HG03103 (cell line): ENCODE results near the gene EML6.

Experiments
- ATAC-seq: cut with Tn5 transposase; IDR thresholded peaks from one replicate; pipeline ENCODE4 v1.9.1; 2021; ENCODE audit warnings: low read depth; ENCODE audit not compliant: unreplicated experiment

Gene EML6

DNA sequence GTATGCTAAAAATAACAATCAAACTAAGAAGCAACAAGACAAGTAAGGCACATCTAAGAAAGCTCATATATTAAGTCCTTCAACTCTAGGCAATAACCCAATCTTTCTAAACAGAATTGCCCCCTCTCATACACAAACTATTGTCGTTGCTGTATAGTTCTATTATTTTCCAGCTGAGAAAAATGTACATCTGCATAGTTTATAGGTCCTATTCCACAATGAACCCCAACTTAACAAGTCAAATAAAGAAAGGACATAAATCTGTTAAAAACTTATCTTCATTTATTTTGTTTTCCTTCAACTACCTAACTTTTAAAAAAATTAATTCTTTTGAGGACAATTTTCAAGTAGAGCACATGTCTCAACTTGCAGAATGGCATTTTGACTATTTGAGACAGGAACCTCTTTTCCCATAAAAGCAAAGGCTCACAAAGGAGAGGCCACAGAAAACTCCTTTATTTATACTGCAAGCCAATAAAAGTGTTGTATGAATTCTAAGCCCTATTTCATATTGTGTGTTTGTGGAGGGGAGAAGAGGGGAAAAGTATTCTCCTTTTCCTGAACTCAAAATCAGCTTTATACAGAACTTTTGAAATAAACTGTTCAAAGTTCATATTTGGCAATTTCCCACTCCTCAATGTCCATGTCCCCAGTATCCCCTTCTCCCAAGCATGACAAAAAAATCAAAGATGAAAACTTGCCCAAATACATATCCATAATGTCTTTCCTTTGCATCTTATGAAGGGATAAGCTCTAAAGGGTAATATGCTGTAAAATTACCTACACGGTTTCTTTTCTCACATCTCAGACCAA, 289.4 kb downstream of the EML6 start:
- ATAC-seq, result no peak

DNA sequence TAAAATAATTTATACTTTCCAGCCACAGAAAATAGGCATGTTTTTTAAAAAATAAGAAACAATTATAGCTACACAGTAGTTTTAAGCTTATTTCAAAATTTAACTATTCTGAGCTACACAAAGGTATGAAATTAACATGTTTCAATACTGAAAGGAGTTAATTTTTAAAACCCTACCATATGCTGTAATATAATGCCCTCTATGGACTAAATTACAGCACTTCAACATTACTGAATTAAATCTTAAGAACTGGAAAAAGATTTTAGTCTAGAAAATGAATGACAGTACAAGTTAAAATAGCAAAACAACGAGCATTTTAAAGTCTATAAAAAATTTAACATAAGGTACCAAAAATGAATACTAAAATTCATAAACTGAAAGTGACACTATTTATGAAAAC, 290.5 kb downstream of the EML6 start:
- ATAC-seq, result no peak

DNA sequence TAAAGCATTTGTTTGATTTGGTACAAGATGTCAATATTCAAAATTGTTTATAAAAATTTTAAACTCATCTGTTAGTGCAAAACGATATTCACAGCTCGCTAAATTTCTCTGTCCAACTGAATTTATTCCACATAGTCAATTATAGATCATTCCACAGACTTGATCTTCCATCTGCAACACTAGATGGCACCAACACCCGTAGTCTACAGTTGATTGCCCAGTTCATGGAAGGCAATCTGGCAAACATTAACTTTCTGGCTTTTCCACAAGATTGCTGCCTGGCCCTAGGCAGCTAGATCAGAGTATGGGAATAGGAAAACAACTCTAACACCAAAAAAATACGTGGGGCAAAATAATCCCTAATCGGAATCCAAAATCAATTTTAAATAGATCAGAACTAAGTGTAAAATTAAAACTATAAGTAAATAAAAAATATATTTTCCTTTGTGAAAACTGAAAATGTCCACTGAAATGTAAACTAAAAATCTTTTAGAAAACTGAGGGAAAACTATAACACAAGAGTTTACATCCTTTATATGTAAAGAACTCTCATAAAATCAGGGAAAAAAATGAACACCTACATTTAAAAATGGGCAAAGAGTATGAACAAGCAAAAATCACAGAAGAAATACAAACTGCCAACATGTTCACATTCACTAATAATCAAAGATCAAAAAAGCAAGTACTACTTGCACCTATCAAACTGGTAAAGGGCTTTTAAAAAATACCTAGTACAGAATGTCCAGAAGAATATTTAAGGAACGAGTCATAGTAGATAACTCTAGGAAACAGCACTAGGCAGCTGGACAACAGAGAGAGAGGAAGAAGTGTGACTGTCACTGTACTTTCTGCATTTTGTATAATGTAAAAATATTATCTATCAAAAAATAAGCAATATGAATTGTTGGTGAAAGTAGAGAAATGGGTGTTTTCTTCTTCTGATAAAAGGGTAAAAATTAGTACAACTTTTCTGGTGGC, 291.8 kb downstream of the EML6 start:
- ATAC-seq, result no peak

DNA sequence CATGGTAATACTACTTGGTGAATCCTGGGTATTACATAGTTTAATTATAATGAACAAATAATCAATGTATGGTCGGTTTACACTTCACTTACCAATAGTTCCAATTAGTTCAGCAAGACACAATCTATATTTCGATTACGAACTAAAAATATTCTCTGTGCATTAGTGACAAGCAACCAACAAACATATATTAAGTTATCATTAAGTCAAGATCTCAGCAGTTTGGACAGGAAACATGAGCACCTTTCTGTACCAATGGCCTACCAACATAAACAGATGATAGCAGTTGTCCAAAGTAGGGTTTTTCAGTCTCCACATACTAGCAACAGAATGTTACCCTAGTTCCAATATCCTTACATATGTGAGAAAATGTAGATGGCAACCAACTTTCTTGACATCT, 294.0 kb downstream of the EML6 start:
- no peak for ATAC-seq

DNA sequence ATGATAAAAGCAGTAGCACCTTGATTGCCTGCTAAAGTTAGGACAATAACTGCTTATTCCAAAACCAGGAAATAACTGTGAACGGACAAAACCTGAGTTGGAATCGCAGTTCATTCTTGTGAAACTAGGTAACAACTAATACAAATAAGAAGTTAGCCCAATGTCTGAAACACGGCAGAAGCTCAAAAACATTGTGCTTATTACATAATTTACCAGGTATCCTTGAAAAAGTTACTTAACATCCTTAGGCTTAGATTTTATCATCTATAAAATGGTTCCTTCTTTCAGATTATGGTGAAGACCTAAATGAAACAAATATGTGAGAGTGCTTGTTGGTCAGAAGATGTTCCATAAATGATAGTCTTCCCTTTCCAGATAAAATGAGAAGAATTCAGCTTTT, 294.4 kb downstream of the EML6 start:
- ATAC-seq, result no peak

DNA sequence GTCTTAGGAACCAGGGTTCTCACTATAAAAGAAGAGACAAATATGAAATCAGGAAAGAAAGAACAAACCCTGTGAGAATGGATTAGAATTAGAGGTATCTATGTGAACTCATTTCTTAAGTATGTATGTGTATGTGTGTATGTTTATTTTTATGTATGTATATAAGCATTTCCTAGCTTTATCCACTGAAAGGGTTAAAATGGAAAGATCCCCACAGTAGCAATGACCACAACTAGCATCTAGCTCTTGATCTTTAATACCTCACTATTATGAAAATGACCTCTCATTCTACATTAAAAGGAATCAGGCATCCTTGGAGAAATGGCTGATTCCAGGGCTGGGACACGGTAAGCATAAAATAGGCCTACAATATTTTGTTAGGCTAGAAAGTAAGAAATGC, 295.2 kb downstream of the EML6 start:
- ATAC-seq, result no peak

DNA sequence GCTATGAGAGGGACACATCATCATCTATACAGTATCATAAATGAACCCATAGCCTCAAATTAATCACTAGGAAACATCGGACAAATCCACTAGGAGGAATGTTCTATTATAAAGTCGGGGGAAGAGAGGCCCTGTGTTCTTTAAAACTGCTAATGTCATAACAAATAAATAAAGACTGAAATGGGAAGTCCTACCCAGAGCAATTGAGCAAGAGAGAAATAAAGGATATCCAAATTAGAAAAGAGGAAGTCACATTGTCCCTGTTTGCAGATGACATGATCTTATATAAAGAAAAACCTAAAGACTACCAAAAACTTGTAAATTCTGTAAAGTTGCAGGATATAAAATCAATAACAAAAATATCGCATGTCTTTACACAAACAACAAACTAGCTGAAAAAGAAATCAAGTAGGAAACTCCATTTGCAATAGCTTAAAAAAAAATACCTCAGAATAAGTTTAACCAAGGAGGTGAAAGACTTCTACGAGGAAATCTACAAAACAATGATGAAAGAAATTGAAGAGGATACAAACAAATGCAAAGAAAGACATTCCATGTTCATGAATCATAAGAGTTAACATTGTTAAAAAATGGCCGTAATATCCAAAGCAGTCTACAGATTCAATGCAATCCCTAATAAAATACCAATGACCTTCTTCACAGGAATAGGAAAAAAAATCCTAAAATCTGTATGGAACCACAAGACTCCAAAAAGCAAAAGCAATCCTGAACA, 296.2 kb downstream of the EML6 start:
- no peak for ATAC-seq
